Measurements from ENCODE around the gene PCIF1. TPM values are rescaled to one million over a fixed set of nuclear protein-coding genes. Genes with fewer than 3 reads are reported as not detected.

Gene PCIF1
- total RNA-seq, 1 donor from 2014 or later = 13.0 TPM

DNA sequence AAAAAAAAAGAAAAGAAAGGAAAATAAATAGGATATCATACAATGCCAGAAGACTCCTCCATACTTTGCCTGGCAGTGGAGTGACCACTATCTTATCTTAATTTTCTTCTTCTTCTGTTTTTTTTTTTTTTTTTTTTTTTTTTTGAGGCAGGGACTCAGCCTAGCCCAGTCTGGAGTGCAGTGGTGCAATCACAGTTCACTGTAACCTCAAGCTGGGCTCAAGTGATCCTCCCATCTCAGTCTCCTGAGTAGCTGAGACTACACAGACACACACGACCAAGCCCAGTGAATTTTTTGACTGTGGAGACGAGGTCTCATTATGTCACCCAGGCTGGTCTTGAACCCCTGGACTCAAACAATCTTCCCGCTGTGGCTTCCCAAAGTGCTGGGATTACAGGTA lies 57.1 kb downstream of the PCIF1 start:
- no peak overlapping the region for H3K4me2 ChIP-seq (ENCODE audit: low read length)
- H3K27ac ChIP-seq (ENCODE audit: low read depth, low read length) = no peak overlapping the region
- H4K20me1 ChIP-seq (ENCODE audit: insufficient read depth, low read length) = no peaks in the 10 kb centered on the region
- DNase-seq (ENCODE audit: low read depth) (no peak), FAIRE-seq (no peak)
- no peaks in the 10 kb centered on the region for H3K9me3 ChIP-seq (ENCODE audit: insufficient read depth, low read depth, low read length)
- H2AFZ ChIP-seq (ENCODE audit: low read depth, low read length) = no peak overlapping the region
- H3K79me2 ChIP-seq (ENCODE audit: insufficient read depth, low read length) = no peaks in the 10 kb centered on the region
- peaks cover 3% of the 10 kb centered on the region for H3K4me1 ChIP-seq (ENCODE audit: insufficient read depth, low read length)
- Mint-ChIP-seq H3K27ac (ENCODE audit: unreplicated experiment) (peak overlapping the region; percentile 35), H3K4me3 (ENCODE audit: unreplicated experiment) (no peak overlapping the region), H3K36me3 (ENCODE audit: low read depth, unreplicated experiment) (no peaks in the 10 kb centered on the region), H3K4me1 (ENCODE audit: low read depth, unreplicated experiment) (peaks cover 10% of the 10 kb centered on the region), H3K27me3 (ENCODE audit: low read depth, unreplicated experiment) (peaks cover 9% of the 10 kb centered on the region), H3K9me3 (ENCODE audit: unreplicated experiment) (no peaks in the 10 kb centered on the region)
- no peak overlapping the region for H3K4me3 ChIP-seq (ENCODE audit: insufficient read depth, low read depth, low read length)
- TF ChIP-seq, protein P1, sequence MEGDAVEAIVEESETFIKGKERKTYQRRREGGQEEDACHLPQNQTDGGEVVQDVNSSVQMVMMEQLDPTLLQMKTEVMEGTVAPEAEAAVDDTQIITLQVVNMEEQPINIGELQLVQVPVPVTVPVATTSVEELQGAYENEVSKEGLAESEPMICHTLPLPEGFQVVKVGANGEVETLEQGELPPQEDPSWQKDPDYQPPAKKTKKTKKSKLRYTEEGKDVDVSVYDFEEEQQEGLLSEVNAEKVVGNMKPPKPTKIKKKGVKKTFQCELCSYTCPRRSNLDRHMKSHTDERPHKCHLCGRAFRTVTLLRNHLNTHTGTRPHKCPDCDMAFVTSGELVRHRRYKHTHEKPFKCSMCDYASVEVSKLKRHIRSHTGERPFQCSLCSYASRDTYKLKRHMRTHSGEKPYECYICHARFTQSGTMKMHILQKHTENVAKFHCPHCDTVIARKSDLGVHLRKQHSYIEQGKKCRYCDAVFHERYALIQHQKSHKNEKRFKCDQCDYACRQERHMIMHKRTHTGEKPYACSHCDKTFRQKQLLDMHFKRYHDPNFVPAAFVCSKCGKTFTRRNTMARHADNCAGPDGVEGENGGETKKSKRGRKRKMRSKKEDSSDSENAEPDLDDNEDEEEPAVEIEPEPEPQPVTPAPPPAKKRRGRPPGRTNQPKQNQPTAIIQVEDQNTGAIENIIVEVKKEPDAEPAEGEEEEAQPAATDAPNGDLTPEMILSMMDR (IDR thresholded peaks at IDR 0.05; ENCODE audit: insufficient read depth, low read depth, low read length) = no peak
- no peak for TF ChIP-seq EZH2 (IDR thresholded peaks at IDR 0.05; ENCODE audit: insufficient read depth, low read length)
- H3K9ac ChIP-seq (ENCODE audit: low read length) = no peak overlapping the region
- H3K36me3 ChIP-seq (ENCODE audit: insufficient read depth, low read length) = no peaks in the 10 kb centered on the region
- H3K27me3 ChIP-seq (ENCODE audit: insufficient read depth, low read length) = peaks cover 10% of the 10 kb centered on the region

DNA sequence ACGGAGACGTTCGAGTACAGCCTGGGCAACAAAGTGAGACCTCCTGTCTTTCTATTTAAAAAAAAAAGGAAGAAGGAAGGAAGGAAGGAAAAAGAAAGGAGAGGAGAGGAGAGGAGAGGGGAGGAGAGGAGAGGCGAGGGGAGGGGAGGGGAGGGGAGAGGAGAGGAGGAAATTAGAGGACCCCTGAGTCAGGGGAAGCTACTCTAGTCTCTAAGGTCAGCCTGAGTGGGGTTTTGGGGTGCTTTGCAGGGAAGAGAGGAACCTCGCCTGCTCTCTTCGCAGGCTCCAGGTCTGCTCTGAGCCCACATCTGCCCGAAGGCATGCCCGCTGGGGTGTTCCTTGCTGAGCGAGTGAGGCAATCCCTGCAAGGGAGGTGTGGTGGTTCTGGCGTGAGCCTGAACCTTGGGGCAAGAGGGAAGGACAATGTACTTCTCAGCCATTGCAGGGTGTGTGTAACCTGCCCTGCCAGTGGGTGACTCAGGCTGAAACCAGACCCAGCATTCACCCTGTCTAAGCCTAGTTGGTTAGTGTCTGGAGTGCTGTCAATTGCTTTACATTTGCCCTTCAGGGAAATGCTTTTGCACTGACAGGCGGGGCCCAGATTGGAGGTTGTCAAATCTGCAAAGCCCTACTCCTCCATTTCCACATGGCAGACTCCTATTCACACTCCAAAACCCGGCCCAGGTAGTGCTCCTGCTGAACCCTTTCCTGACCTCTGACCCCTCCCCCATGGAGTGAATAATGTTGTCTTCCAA lies 58.9 kb downstream of the PCIF1 start:
- DNase-seq (ENCODE audit: low read depth) (no peak), FAIRE-seq (no peak)
- H3K9ac ChIP-seq (ENCODE audit: low read length) = no peak overlapping the region
- H3K27me3 ChIP-seq (ENCODE audit: insufficient read depth, low read length) = peaks cover 10% of the 10 kb centered on the region
- peaks cover 3% of the 10 kb centered on the region for H3K4me1 ChIP-seq (ENCODE audit: insufficient read depth, low read length)
- no peaks in the 10 kb centered on the region for H3K9me3 ChIP-seq (ENCODE audit: insufficient read depth, low read depth, low read length)
- Mint-ChIP-seq H3K4me3 (ENCODE audit: unreplicated experiment) (no peak overlapping the region), H3K4me1 (ENCODE audit: low read depth, unreplicated experiment) (peaks cover 10% of the 10 kb centered on the region), H3K27ac (ENCODE audit: unreplicated experiment) (no peak overlapping the region), H3K36me3 (ENCODE audit: low read depth, unreplicated experiment) (no peaks in the 10 kb centered on the region), H3K27me3 (ENCODE audit: low read depth, unreplicated experiment) (peaks cover 8% of the 10 kb centered on the region), H3K9me3 (ENCODE audit: unreplicated experiment) (no peaks in the 10 kb centered on the region)
- TF ChIP-seq, protein P1 (IDR thresholded peaks at IDR 0.05; ENCODE audit: insufficient read depth, low read depth, low read length) = no peak
- no peak for TF ChIP-seq EZH2 (IDR thresholded peaks at IDR 0.05; ENCODE audit: insufficient read depth, low read length)
- no peaks in the 10 kb centered on the region for H3K36me3 ChIP-seq (ENCODE audit: insufficient read depth, low read length)
- no peak overlapping the region for H3K4me3 ChIP-seq (ENCODE audit: insufficient read depth, low read depth, low read length)
- H3K79me2 ChIP-seq (ENCODE audit: insufficient read depth, low read length) = no peaks in the 10 kb centered on the region
- H2AFZ ChIP-seq (ENCODE audit: low read depth, low read length) = no peak overlapping the region
- H4K20me1 ChIP-seq (ENCODE audit: insufficient read depth, low read length) = no peaks in the 10 kb centered on the region
- no peak overlapping the region for H3K27ac ChIP-seq (ENCODE audit: low read depth, low read length)
- no peak overlapping the region for H3K4me2 ChIP-seq (ENCODE audit: low read length)

Measured in astrocyte (in vitro differentiated cells and primary cell).